Activated T-cell treated with anti-CD3 and anti-CD28 coated beads, Interleukin-2, amount 50 U/mL, for 4 hours (primary cell): Measurements from ENCODE around the gene CALR3. TPM values are rescaled to one million over a fixed set of nuclear protein-coding genes. Genes with fewer than 3 reads are reported as not detected.
A peak's percentile ranks its signal among the peaks of the same experiment; 100 is the strongest.

Experiments
- ATAC-seq, 2 donors: fragments of 200-7000 bp; cut with Tn5 transposase; one replicate each; pipeline ENCODE4 v1.10.0; 2021
- DNase-seq: peaks from one replicate; pipeline ENCODE4 v3.0.0-alpha.2; 2020
- H3K27me3 Mint-ChIP-seq: one replicate; pipeline ENCODE4 v1.8.0; 2021; ENCODE audit warnings: low read depth, mixed read lengths
- H3K36me3 Mint-ChIP-seq: one replicate; pipeline ENCODE4 v1.8.0; 2022; ENCODE audit warnings: mixed read lengths; ENCODE audit not compliant: insufficient read depth
- H3K4me1 Mint-ChIP-seq: one replicate; pipeline ENCODE4 v1.8.0; 2021; ENCODE audit warnings: low read depth, mixed read lengths
- H3K4me3 Mint-ChIP-seq: one replicate; pipeline ENCODE4 v1.8.0; 2021; ENCODE audit warnings: mild to moderate bottlenecking, moderate library complexity, mixed read lengths
- H3K9me3 Mint-ChIP-seq: one replicate; pipeline ENCODE4 v1.8.0; 2021; ENCODE audit warnings: mixed read lengths
- total RNA-seq, 3 donors: library from RNA; stranded (reverse); gene quantifications; one replicate each; pipeline ENCODE4 v1.2.1, GENCODE V29; 2021

The CALR3 gene
- total RNA-seq, 3 donors from 2014 or later = not detected

- Mint-ChIP-seq H3K9me3 (no peaks in the 10 kb centered on the region), H3K27me3 (no peaks in the 10 kb centered on the region), H3K4me1 (no peaks in the 10 kb centered on the region), H3K36me3 (peaks cover 25% of the 10 kb centered on the region), H3K4me3 (no peak overlapping the region)
- ATAC-seq (no peak), DNase-seq (no peak)
Measured at GRCh38 chr19:16530540-16531379, 34.8 kb upstream of the CALR3 start.

GRCh38 chr19:16529466-16530144 is 33.6 kb upstream of the CALR3 start:
- Mint-ChIP-seq H3K4me1 (no peaks in the 10 kb centered on the region), H3K36me3 (peaks cover 24% of the 10 kb centered on the region), H3K4me3 (no peak overlapping the region), H3K27me3 (no peaks in the 10 kb centered on the region), H3K9me3 (no peaks in the 10 kb centered on the region)
- no peak for DNase-seq
- no peak for ATAC-seq

GRCh38 chr19:16527971-16528521 is 32.1 kb upstream of the CALR3 start:
- ATAC-seq (peak; percentile 49 to 62), DNase-seq (peak; percentile 26)
- peaks cover 32% of the 10 kb centered on the region for H3K36me3 Mint-ChIP-seq
- no peaks in the 10 kb centered on the region for H3K4me1 Mint-ChIP-seq
- H3K9me3 Mint-ChIP-seq = no peaks in the 10 kb centered on the region
- no peaks in the 10 kb centered on the region for H3K27me3 Mint-ChIP-seq
- no peak overlapping the region for H3K4me3 Mint-ChIP-seq

- H3K4me1 Mint-ChIP-seq = no peaks in the 10 kb centered on the region
- no peaks in the 10 kb centered on the region for H3K27me3 Mint-ChIP-seq
- H3K4me3 Mint-ChIP-seq = no peak overlapping the region
- peaks cover 37% of the 10 kb centered on the region for H3K36me3 Mint-ChIP-seq
- DNase-seq (no peak), ATAC-seq (no peak)
- H3K9me3 Mint-ChIP-seq = no peaks in the 10 kb centered on the region
Measured at GRCh38 chr19:16527334-16527935, 31.5 kb upstream of the CALR3 start.

- no peaks in the 10 kb centered on the region for H3K4me1 Mint-ChIP-seq
- ATAC-seq = no peak
- H3K4me3 Mint-ChIP-seq = no peak overlapping the region
- no peak for DNase-seq
- no peaks in the 10 kb centered on the region for H3K9me3 Mint-ChIP-seq
- no peaks in the 10 kb centered on the region for H3K27me3 Mint-ChIP-seq
- H3K36me3 Mint-ChIP-seq = peaks cover 27% of the 10 kb centered on the region
Measured at GRCh38 chr19:16525751-16526481, 29.9 kb upstream of the CALR3 start.

- Mint-ChIP-seq H3K4me1 (no peaks in the 10 kb centered on the region), H3K36me3 (peaks cover 34% of the 10 kb centered on the region), H3K27me3 (no peaks in the 10 kb centered on the region), H3K9me3 (no peaks in the 10 kb centered on the region), H3K4me3 (no peak overlapping the region)
- DNase-seq (no peak), ATAC-seq (no peak)
Measured at GRCh38 chr19:16524991-16525734, 29.2 kb upstream of the CALR3 start.

- H3K27me3 Mint-ChIP-seq = no peaks in the 10 kb centered on the region
- peak overlapping the region; percentile 26 for H3K4me3 Mint-ChIP-seq
- ATAC-seq (no peak), DNase-seq (no peak)
- H3K9me3 Mint-ChIP-seq = no peaks in the 10 kb centered on the region
- peaks cover 39% of the 10 kb centered on the region for H3K36me3 Mint-ChIP-seq
- no peaks in the 10 kb centered on the region for H3K4me1 Mint-ChIP-seq
Measured at GRCh38 chr19:16522559-16523377, 26.8 kb upstream of the CALR3 start.

GRCh38 chr19:16521715-16522289 is 25.8 kb upstream of the CALR3 start:
- DNase-seq = no peak
- H3K9me3 Mint-ChIP-seq = no peaks in the 10 kb centered on the region
- peaks cover 39% of the 10 kb centered on the region for H3K36me3 Mint-ChIP-seq
- peaks cover 1% of the 10 kb centered on the region for H3K4me1 Mint-ChIP-seq
- no peaks in the 10 kb centered on the region for H3K27me3 Mint-ChIP-seq
- H3K4me3 Mint-ChIP-seq = no peak overlapping the region
- no peak for ATAC-seq

GRCh38 chr19:16520986-16521624 is 25.1 kb upstream of the CALR3 start:
- Mint-ChIP-seq H3K36me3 (peaks cover 39% of the 10 kb centered on the region), H3K4me1 (peaks cover 1% of the 10 kb centered on the region), H3K4me3 (no peak overlapping the region), H3K9me3 (no peaks in the 10 kb centered on the region), H3K27me3 (no peaks in the 10 kb centered on the region)
- ATAC-seq = no peak
- DNase-seq = no peak

- H3K36me3 Mint-ChIP-seq = peaks cover 39% of the 10 kb centered on the region
- peaks cover 1% of the 10 kb centered on the region for H3K4me1 Mint-ChIP-seq
- H3K4me3 Mint-ChIP-seq = no peak overlapping the region
- H3K27me3 Mint-ChIP-seq = no peaks in the 10 kb centered on the region
- H3K9me3 Mint-ChIP-seq = no peaks in the 10 kb centered on the region
- ATAC-seq = no peak
- DNase-seq = no peak
Measured at GRCh38 chr19:16520074-16520973, 24.4 kb upstream of the CALR3 start.

- Mint-ChIP-seq H3K4me1 (peaks cover 1% of the 10 kb centered on the region), H3K27me3 (no peaks in the 10 kb centered on the region), H3K4me3 (no peak overlapping the region), H3K36me3 (peaks cover 38% of the 10 kb centered on the region), H3K9me3 (no peaks in the 10 kb centered on the region)
- no peak for DNase-seq
- ATAC-seq = no peak
Measured at GRCh38 chr19:16519230-16519687, 23.3 kb upstream of the CALR3 start.
